HTERT RPE-1 (cell line): ENCODE results near the gene C17orf67.

Source experiments
- in situ Hi-C: fragments of 300-500 bp; cut with MboI; formaldehyde crosslinking; loops from 4 replicates; pipeline ENCODE4 v1.14.3; 2020; ENCODE audit warnings: low sequenced_read_pairs

C17orf67 gene

GRCh38 chr17:56833057-56833808, 487 bp downstream of the C17orf67 start:
- in situ Hi-C loops: no loop called here

GRCh38 chr17:56832446-56832845, 1.3 kb downstream of the C17orf67 start:
- in situ Hi-C loops: no loop called here

- in situ Hi-C loops: no loop called here
Observed at GRCh38 chr17:56831369-56832095, 2.2 kb downstream of the C17orf67 start.

- in situ Hi-C loops: no loop called here
Observed at GRCh38 chr17:56830726-56831368, 2.9 kb downstream of the C17orf67 start.

GRCh38 chr17:56826611-56827414, 6.9 kb downstream of the C17orf67 start:
- in situ Hi-C loops: no loop called here

- in situ Hi-C loops: no loop called here
Observed at GRCh38 chr17:56824503-56824902, 9.2 kb downstream of the C17orf67 start.

- in situ Hi-C loops: no loop called here
Observed at GRCh38 chr17:56823848-56824247, 9.9 kb downstream of the C17orf67 start.

- in situ Hi-C loops: no loop called here
Observed at GRCh38 chr17:56822725-56823124, 11.0 kb downstream of the C17orf67 start.

- in situ Hi-C loops: no loop called here
Observed at GRCh38 chr17:56821847-56822534, 11.7 kb downstream of the C17orf67 start.

GRCh38 chr17:56820207-56820606, 13.5 kb downstream of the C17orf67 start:
- in situ Hi-C loops: no loop called here

GRCh38 chr17:56819431-56820145, 14.1 kb downstream of the C17orf67 start:
- in situ Hi-C loops: no loop called here

- in situ Hi-C loops: no loop called here
Observed at GRCh38 chr17:56819030-56819429, 14.7 kb downstream of the C17orf67 start.

GRCh38 chr17:56817066-56817465, 16.7 kb downstream of the C17orf67 start:
- in situ Hi-C loops: no loop called here

GRCh38 chr17:56815711-56816110, 18.0 kb downstream of the C17orf67 start:
- in situ Hi-C loops: no loop called here

GRCh38 chr17:56812901-56813388, 20.8 kb downstream of the C17orf67 start:
- in situ Hi-C loops: no loop called here

GRCh38 chr17:56810891-56811775, 22.6 kb downstream of the C17orf67 start:
- in situ Hi-C loops: no loop called here

- in situ Hi-C loops: no loop called here
Observed at GRCh38 chr17:56810343-56810742, 23.4 kb downstream of the C17orf67 start.

GRCh38 chr17:56809820-56810179, 23.9 kb downstream of the C17orf67 start:
- in situ Hi-C loops: no loop called here
